ENCODE data around the gene MT1G.

DNA sequence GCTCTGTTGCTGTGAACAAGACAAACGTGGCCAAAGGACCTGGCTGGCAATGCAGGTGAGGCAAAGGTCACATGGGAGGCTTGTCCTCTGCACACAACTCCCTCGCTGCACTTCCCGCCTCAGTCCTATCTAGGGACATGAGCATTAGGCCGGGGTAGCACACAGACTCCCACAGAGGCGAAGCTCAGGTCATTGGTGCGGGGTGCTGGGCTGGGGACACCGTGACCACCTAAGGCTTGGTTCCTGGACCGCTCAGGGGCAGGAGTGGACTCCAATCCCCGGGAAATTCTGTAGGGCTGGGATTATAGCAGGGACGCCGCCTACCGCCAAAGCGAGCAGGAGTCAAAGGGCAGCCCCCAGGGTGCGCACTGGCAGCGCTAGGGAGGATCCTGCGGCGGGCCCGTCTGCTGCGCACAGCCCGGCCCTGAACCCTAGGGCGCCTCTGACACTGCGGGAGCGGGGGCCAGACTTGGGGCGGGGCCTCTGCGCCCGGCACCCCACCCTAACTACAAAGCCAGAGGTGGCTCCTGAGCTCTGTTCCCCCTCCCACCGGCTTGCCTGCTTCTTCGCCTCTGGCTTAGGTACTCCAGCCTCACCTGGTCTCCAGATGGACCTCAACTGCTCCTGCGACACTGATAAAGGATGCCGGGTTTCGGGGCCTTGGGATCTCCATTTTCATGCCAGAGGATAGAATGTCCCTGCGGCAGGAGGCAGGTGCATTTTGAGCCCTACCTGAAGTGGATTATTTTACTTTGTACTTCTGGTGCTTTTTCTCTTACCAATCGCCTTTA lies 20.0 kb downstream of the MT1G start:
- no peak for TF ChIP-seq CTCF (conservative IDR thresholded peaks at IDR 0.05; ENCODE audit: low read length)
- TF ChIP-seq EZH2phosphoT487 (IDR thresholded peaks at IDR 0.05; ENCODE audit: borderline replicate concordance, low read depth, low read length) = no peak
